ENCODE results near the gene ZSCAN10. TPM values are rescaled to one million over a fixed set of nuclear protein-coding genes. Genes with fewer than 3 reads are reported as not detected.

Gene ZSCAN10
- polyA plus RNA-seq, 1 experiment = not detected

GRCh38 chr16:3059723-3060242, 39.3 kb downstream of the ZSCAN10 start:
- CTCF ChIA-PET = interaction anchor here (0.6 to 3.1 kb wide), 21 partner anchors 11 to 109 kb away, joined by 3 to 56 read pairs (median 7); partner anchors contain the start of gene ZNF213
- POLR2A ChIA-PET = no interaction called here
- Histone ChIP-seq H3K27me3 (ENCODE audit: control insufficient read depth, insufficient read depth, low read length) (no peaks in the 10 kb centered on the region), H3K36me3 (ENCODE audit: control insufficient read depth, insufficient read depth, low read length) (no peaks in the 10 kb centered on the region), H3K4me3 (ENCODE audit: low read depth, low read length) (peak overlapping the region; percentile 98)
- DNase-seq (ENCODE audit: low read depth) = no peak
- no peak for TF ChIP-seq CTCF (IDR thresholded peaks at IDR 0.05; ENCODE audit: insufficient read depth, low read depth, low read length)

GRCh38 chr16:3059041-3059722, 39.9 kb downstream of the ZSCAN10 start:
- CTCF ChIA-PET = interaction anchor here (0.6 to 3.1 kb wide), 33 partner anchors 10 to 310 kb away, joined by 3 to 56 read pairs (median 5); partner anchors contain the start of genes BICDL2, ZNF213 and ZSCAN10
- POLR2A ChIA-PET = no interaction called here

DNA sequence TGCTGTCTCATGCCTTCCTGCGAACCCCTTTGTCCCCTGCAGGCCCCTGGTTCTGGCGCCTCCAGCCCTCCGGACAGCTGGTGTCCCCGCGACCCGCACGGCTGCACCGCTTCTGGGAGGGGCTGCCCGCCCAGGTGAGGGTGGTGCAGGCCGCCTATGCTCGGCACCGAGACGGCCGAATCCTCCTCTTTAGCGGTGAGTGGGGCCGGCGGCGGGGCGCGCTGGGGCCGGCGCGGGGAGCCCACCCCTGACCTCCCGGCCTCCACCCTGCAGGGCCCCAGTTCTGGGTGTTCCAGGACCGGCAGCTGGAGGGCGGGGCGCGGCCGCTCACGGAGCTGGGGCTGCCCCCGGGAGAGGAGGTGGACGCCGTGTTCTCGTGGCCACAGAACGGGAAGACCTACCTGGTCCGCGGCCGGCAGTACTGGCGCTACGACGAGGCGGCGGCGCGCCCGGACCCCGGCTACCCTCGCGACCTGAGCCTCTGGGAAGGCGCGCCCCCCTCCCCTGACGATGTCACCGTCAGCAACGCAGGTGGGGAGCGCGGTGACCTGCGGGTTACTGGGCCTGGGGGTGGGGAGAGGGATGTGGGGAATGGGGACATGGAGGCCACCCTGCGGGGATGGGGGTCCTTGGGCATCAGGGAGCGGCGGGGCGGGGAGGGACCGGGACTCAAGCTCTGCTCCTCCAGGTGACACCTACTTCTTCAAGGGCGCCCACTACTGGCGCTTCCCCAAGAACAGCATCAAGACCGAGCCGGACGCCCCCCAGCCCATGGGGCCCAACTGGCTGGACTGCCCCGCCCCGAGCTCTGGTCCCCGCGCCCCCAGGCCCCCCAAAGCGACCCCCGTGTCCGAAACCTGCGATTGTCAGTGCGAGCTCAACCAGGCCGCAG, 40.7 kb downstream of the ZSCAN10 start:
- Histone ChIP-seq H3K27me3 (ENCODE audit: control insufficient read depth, insufficient read depth, low read length) (no peaks in the 10 kb centered on the region), H3K4me3 (ENCODE audit: low read depth, low read length) (peak overlapping the region; percentile 98), H3K36me3 (ENCODE audit: control insufficient read depth, insufficient read depth, low read length) (no peaks in the 10 kb centered on the region)
- TF ChIP-seq CTCF (IDR thresholded peaks at IDR 0.05; ENCODE audit: insufficient read depth, low read depth, low read length) = no peak; the same call in none of the 2 replicates
- ChIA-PET POLR2A (no interaction called here), CTCF (interaction anchor here (0.6 to 3.1 kb wide), 25 partner anchors 9 to 311 kb away, joined by 3 to 56 read pairs (median 7); partner anchors contain the start of genes BICDL2, ZNF213 and ZSCAN10)
- no peak for DNase-seq (ENCODE audit: low read depth)

More at GRCh38 chr16:3059041-3059722, 39.9 kb downstream of the ZSCAN10 start:
- Histone ChIP-seq H3K27me3 (ENCODE audit: control insufficient read depth, insufficient read depth, low read length) (no peaks in the 10 kb centered on the region), H3K36me3 (ENCODE audit: control insufficient read depth, insufficient read depth, low read length) (no peaks in the 10 kb centered on the region), H3K4me3 (ENCODE audit: low read depth, low read length) (peak overlapping the region; percentile 98)
- peak; percentile 41 for DNase-seq (ENCODE audit: low read depth)
- TF ChIP-seq CTCF (IDR thresholded peaks at IDR 0.05; ENCODE audit: insufficient read depth, low read depth, low read length) = peak; percentile 51

GRCh38 chr16:3057181-3058138, 41.6 kb downstream of the ZSCAN10 start:
- POLR2A ChIA-PET = no interaction called here
- H3K4me3 ChIP-seq (ENCODE audit: low read depth, low read length) = peak overlapping the region; percentile 98; the same call in 1 of the 2 replicates

More at GRCh38 chr16:3057181-3058138, 41.6 kb downstream of the ZSCAN10 start:
- CTCF ChIA-PET = interaction anchor here (1.0 to 3.1 kb wide), 14 partner anchors 8 to 112 kb away, joined by 3 to 56 read pairs (median 8); partner anchors contain the start of genes ZNF213 and ZSCAN10
- no peaks in the 10 kb centered on the region for H3K36me3 ChIP-seq (ENCODE audit: control insufficient read depth, insufficient read depth, low read length)
- DNase-seq (ENCODE audit: low read depth) = no peak
- TF ChIP-seq CTCF (IDR thresholded peaks at IDR 0.05; ENCODE audit: insufficient read depth, low read depth, low read length) = no peak
- no peaks in the 10 kb centered on the region for H3K27me3 ChIP-seq (ENCODE audit: control insufficient read depth, insufficient read depth, low read length)

Measured in BJ (cell line).